ENCODE results near the gene CD82.
"Not testable (repeated sequence)": the region's sequence is repeated elsewhere in the genome, so short reads cannot be mapped to it uniquely, and the experiment has no call there.

The CD82 gene

DNA sequence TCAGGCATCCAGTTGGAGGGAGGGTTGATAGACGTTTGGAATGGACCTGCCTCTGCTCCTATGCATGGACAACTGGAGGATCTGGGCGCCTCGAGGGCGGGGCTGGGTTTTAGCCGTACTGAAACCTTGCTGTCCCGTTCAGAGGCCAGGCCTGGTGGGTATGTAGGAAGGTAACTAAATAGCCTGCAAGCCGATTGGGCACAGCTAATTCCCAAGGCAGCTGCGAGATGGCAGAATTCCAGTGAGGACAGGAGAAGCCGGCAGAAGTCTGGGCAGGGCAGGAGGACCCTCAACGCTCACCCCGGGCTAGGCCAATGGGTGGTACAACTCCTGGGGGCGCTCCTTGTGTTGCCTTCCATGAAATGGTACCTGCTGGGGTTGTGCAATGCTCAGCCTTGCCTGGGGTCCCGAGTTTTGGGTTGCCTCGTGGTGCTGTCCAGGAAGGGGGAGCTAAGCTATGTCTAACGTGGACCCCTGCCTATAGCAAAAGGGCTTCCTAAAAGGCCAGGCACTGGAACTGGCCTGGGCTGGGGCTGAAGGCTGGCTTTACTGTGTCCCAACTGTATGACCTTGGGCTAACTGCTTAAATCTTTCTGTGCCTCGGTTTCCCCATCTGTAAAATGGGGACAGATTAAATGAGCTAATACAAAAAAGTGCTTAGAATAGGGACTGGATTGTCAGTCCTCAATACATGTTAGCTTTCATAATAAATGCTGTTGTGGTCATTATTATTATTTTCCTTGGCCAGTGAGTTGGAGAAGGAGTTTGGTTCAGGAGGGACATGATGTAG is 30.1 kb upstream of the CD82 start:
- no peak for DNase-seq (ENCODE audit: low read depth)

DNA sequence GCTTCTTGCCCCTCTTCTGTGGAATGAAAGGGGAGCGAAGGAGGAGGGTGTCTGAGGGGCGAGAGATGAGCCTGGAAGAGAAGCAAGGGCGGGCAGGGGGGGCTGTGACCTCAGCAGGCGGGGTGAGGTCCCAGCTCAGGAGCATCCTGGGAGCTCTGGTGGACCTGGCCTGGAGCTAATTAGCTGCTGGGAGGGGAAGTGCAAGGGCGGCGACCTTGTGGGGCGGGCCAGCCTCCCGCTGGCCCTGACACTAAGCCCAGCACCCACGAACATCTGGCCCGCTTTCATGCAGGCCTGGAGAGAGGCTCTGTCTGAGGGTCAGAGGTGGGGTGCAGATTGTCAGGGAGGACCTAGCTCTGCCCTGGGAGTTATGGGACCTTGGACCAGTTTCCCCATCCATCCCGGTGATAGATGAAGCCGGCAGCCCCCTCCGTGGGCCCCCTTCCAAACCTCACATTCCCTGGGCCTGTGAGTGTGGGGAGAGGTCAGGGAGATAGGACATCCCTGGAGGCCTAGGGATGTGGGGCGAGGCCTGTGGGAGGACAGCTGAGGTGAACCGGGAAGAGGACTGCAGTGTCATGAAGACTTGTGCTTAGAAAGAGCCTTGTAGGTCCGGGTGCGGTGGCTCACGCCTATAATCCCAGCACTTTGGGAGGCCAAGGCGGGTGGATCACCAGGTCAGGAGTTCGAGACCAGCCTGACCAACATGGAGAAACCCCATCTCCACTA is 28.5 kb upstream of the CD82 start:
- DNase-seq (ENCODE audit: low read depth) = no peak

GRCh38 chr11:44537679-44538078 is 27.8 kb upstream of the CD82 start:
- DNase-seq (ENCODE audit: low read depth) = no peak

GRCh38 chr11:44538375-44539054 is 26.9 kb upstream of the CD82 start:
- peak; percentile 56 for DNase-seq (ENCODE audit: low read depth)

GRCh38 chr11:44539971-44540370 is 25.5 kb upstream of the CD82 start:
- DNase-seq (ENCODE audit: low read depth) = no peak

DNA sequence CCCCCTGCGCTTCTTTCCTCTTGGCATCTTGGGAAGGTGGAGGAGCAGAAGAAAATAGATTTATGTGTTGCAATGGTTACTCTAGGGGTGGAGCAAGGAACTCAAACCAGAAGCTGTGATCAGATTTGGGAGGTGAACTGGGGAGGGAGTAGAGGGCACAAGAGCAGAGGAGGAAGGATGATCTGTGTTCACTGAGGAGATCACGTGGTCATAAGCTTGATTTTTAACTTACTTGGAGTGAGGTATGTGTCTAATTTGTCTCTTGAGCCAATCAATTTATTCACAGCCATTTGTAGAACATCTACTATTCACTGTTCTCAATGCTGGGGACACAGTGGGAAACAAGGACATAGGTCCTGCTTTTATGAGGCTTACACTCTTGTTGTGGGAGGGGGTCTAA is 24.8 kb upstream of the CD82 start:
- no peak for DNase-seq (ENCODE audit: low read depth)

- DNase-seq (ENCODE audit: low read depth) = no peak
Measured at GRCh38 chr11:44542372-44542771, 23.1 kb upstream of the CD82 start.

DNA sequence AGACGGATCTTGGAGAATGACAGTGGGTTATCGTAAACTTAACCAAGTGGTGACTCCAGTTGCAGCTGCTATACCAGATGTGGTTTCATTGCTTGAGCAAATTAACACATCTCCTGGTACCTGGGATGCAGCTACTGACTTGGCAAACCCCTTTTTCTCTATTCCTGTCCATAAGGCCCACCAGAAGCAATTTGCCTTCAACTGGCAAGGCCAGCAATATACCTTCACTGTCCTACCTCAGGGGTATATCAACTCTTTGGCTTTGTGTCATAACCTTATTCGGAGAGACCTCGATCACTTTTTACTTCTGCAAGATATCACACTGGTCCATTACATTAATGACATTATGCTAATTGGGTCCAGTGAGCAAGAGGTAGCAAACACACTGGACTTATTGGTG is 18.5 kb upstream of the CD82 start:
- DNase-seq (ENCODE audit: low read depth) = not testable (repeated sequence)

DNA sequence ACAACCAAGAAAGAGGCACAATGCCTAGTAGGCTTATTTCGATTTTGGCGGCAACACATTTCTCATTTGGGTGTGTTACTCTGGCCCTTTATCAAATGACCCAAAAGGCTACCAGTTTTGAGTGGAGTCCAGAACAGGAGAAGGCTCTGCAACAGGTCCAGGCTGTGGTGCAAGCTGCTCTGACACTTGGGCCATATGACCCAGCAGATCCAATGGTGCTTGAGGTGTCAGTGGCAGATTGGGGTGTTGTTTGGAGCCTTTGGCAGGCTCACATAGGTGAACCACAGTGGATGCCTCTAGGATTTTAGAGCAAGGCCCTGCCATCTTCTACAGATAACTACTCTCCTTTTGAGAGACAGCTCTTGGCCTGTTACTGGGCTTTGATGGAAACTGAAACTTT is 17.9 kb upstream of the CD82 start:
- DNase-seq (ENCODE audit: low read depth) = not testable (repeated sequence)

DNA sequence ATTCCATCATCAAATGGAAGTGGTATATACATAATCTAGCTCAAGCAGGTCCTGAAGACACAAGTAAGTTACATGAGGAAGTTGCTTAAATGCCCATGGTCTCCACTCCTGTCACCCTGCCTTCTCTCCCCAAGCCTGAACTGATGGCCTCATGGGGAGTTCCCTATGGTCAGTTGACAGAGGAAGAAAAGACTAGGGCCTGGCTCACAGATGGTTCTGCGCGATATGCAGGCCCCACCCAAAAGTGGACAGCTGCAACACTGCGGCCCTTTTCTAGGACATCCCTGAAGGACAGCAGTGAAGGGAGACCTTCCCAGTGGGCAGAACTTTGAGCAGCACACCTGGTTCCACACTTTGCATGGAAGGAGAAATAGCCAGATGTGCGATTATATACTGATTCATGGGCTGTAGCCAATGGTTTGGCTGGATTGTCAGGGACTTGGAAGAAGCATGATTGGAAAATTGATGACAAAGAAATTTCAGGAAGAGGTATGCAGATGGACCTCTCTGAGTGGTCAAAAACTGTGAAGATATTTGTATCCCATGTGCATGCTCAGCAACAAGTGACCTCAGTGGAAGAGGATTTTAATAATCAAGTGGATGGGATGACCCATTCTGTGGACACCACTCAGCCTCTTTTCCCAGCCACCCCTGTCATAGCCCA is 17.3 kb upstream of the CD82 start:
- no peak for DNase-seq (ENCODE audit: low read depth)

DNA sequence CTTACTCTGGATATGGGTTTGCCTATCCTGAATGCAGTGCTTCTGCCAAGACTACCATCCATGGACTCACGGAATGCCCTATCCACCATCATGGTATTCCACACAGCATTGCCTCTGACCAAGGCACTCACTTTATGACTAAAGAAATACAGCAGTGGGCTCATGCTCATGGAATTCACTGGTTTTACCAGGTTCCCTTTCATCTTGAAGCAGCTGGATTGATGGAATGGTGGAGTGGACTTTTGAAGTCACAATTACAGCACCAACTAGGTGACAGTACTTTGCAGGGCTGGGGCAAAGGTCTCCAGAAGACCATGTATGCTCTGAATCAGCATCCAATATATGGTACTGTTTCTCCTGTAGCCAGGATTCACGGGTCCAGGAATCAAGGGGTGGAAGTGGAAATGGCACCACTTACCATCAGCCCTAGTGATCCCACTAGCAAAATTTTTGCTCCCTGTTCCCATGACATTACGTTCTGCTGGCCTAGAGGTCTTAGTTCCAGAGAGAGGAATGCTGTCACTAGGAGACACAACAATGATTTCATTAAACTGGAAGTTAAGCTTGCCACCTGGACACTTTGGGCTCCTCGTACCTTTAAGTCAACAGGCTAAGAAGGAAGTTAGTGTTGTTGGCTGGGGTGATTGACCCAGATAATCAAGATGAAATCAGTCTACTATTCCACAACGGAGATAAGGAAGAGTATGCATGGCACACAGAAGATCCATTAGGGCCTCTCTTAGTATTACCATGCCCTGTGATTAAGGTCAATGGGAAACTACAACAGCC is 16.3 kb upstream of the CD82 start:
- not testable (repeated sequence) for DNase-seq (ENCODE audit: low read depth)

GRCh38 chr11:44550123-44550522 is 15.3 kb upstream of the CD82 start:
- DNase-seq (ENCODE audit: low read depth) = no peak

- no peak for DNase-seq (ENCODE audit: low read depth)
Measured at GRCh38 chr11:44551456-44552139, 13.9 kb upstream of the CD82 start.

- no peak for DNase-seq (ENCODE audit: low read depth)
Measured at GRCh38 chr11:44555031-44555800, 10.2 kb upstream of the CD82 start.

DNA sequence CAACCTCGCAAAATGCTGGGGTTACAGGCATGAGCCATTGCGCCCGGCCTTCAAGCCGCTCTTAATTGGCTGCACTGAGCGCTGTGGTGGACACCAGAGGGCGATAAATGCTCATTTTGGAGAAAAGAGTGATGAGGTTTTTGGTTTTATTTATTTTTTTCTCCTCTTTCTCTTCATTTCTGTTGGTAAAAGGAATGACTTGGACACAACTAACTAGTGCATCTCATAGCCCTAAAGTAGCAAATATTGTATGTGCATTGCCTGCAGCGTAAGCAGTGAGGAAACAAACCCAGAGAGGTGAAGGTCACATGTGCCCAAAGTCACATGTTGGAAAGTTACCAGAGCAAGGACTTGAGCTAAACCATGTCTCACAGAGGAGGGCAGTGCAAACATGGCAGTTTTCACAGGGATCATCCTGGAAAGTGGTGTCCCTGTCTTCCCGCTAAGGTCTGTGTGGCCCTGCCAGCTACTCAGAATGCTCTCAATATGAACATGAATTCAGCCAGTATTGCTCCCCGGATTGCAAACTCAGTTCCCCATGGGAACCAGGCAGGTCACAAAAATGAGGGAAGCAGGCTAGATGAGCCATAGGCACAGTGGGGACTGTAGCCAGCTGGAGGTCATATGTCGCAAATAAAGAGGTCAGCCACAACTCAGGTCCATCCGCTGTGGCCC is 8.6 kb upstream of the CD82 start:
- peak; percentile 53 for DNase-seq (ENCODE audit: low read depth)

GRCh38 chr11:44557464-44557863 is 8.0 kb upstream of the CD82 start:
- DNase-seq (ENCODE audit: low read depth) = no peak

DNA sequence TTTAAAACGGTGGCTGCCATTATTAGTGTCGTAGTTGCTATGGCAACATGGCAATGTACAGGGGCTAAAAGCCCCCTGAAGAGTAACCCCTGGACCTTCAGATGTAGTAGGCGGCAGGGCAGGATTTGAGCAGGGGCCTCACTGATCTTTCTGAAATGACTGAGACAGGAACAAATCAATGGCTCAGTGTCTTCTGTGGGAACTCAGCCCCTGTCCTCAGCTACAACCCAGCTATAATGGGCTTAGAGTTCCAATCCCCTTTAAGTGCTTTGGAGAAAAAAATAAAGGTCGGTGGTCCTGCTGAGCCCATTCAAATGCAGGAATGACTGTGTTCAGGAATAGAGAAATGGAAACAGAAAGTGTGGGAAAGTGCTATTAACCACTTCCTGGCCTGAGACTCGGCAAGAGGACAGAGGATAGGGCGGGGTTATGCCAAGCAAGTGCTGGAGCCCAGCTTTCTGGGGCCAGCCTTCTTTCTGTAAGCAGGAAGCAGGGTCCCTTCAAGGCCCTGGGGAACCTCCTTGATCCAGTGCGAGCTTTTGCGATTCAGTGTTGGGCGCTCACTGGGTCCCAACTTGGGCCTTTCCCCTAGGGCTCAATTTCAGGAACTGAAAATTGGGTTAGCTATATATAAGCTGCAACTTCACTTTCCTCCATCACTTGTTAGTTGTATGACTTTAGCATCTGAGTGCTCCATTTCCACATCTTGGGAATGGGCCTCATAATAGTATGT is 6.1 kb upstream of the CD82 start:
- no peak for DNase-seq (ENCODE audit: low read depth)

GRCh38 chr11:44559940-44560300 is 5.5 kb upstream of the CD82 start:
- DNase-seq (ENCODE audit: low read depth) = not testable (repeated sequence)

DNA sequence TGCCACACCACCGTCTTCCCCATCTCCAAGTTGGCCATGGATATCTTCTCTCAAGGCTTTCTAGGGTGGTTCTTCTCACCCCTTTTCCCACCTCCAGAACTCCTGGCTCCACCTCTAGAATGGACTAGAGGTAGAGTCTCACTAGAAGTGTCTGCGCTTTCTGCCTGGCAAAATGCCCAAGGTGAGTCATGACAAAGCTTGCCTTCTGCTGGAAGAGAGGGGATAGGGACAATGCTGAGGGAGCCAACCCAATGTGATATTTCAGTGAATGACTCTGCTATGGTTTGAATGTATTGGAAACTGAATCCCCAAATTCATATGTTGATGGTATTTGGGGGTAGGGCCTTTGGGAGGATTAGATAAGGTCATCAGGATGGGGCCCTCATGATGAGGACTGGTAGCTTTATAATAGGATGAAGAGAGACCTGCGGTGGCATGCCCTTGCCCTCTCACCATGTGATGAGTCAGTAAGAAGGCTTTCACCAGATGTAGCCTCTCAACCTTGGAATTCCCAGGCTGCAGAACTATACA is 4.1 kb upstream of the CD82 start:
- DNase-seq (ENCODE audit: low read depth) = no peak
